GM12892 (cell line): ENCODE measurements around the gene MYOZ1.

Experiments
- POLR2A ChIP-seq: IDR thresholded peaks from 2 replicates; pipeline ENCODE4 v1.6.1; 2011; ENCODE audit warnings: low read depth, low read length, control low read depth
- POLR2AphosphoS5 ChIP-seq: IDR thresholded peaks from 2 replicates; pipeline ENCODE4 v1.6.1; 2011; ENCODE audit warnings: low read depth, low read length, control low read depth
- TAF1 ChIP-seq: IDR thresholded peaks from 2 replicates; pipeline ENCODE4 v1.6.1; 2011; ENCODE audit warnings: low read depth, mild to moderate bottlenecking, control low read depth, low read length, borderline replicate concordance

GRCh38 chr10:73649876-73650536 is 8.7 kb upstream of the MYOZ1 start:
- TF ChIP-seq POLR2A, result no peak
- TF ChIP-seq POLR2AphosphoS5, result no peak
- TF ChIP-seq TAF1, result no peak
